ENCODE results near the gene HSD17B10.
"Not testable (repeated sequence)": the region's sequence is repeated elsewhere in the genome, so short reads cannot be mapped to it uniquely, and the experiment has no call there.

The HSD17B10 gene

GRCh38 chrX:53435997-53436396 is 1.8 kb upstream of the HSD17B10 start:
- peak; percentile 41 to 77 for DNase-seq

- no peak for DNase-seq
Observed at GRCh38 chrX:53430231-53430630, 3.9 kb downstream of the HSD17B10 start.

GRCh38 chrX:53429755-53430154 is 4.4 kb downstream of the HSD17B10 start:
- DNase-seq = no peak

- no peak for DNase-seq
Observed at GRCh38 chrX:53422861-53423306, 11.3 kb downstream of the HSD17B10 start, which contains the start of gene RIBC1. Gene RIBC1 (plus strand): TSS chrX:53422873. CDS start chrX:53426277, 3,404 bp downstream.

GRCh38 chrX:53422086-53422860 is 11.9 kb downstream of the HSD17B10 start, which contains the start of gene SMC1A:
Gene SMC1A (minus strand): TSS chrX:53422654. CDS start chrX:53422600, 54 bp downstream.
- DNase-seq = peak; percentile 93 to 97

GRCh38 chrX:53421772-53422085 is 12.4 kb downstream of the HSD17B10 start:
- peak; percentile 38 to 72 for DNase-seq

GRCh38 chrX:53421125-53421524 is 13.0 kb downstream of the HSD17B10 start:
- DNase-seq = no peak

GRCh38 chrX:53420351-53420750 is 13.8 kb downstream of the HSD17B10 start:
- DNase-seq = not testable (repeated sequence)

GRCh38 chrX:53412446-53412845 is 21.7 kb downstream of the HSD17B10 start:
- DNase-seq = no peak

GRCh38 chrX:53403535-53403934 is 30.6 kb downstream of the HSD17B10 start:
- no peak for DNase-seq

- no peak for DNase-seq
Observed at GRCh38 chrX:53398216-53398615, 36.0 kb downstream of the HSD17B10 start.

GRCh38 chrX:53395605-53396298 is 38.4 kb downstream of the HSD17B10 start:
- no peak for DNase-seq

- no peak for DNase-seq
Observed at GRCh38 chrX:53383376-53384076, 50.6 kb downstream of the HSD17B10 start.
